IMR-90 (cell line): Measurements from ENCODE around the gene PLEKHO2. TPM values are rescaled to one million over a fixed set of nuclear protein-coding genes. Genes with fewer than 3 reads are reported as not detected.

Experiments
- ATAC-seq: fragments of 200-7000 bp; cut with Tn5 transposase; 2 replicates; pipeline ENCODE4 v1.9.1; 2020; ENCODE audit warnings: low read depth, mild to moderate bottlenecking, moderate library complexity
- BruUV-seq: library from RNA; stranded (reverse); fragments of 400-500 nt; replicated peaks from 2 replicates; lab custom pipeline; 2021; lab: Mats Ljungman, UMichigan
- CTCF ChIA-PET: fragments of 300-600 bp; formaldehyde crosslinking; extraction: SDS; loops from one replicate; lab custom pipeline; 2021; ENCODE audit warnings: antibody characterized with exemption; lab: Yijun Ruan, JAX
- POLR2A ChIA-PET: fragments of 300-600 bp; sonication (Branson Sonifier 250); formaldehyde crosslinking; loops from one replicate; lab custom pipeline; 2022; ENCODE audit warnings: antibody characterized with exemption; ENCODE audit not compliant: unreplicated experiment; lab: Charles Lee
- DNase-seq: peaks from one replicate; pipeline ENCODE4 v3.0.0; 2013
- H2AFZ ChIP-seq: replicated peaks from 2 replicates; pipeline ENCODE3; 2013; ENCODE audit warnings: low read length, mild to moderate bottlenecking; ENCODE audit not compliant: poor library complexity
- H2AK5ac ChIP-seq: 2 replicates; pipeline ENCODE4 v1.6.1; 2013; ENCODE audit warnings: low read depth, low read length, inconsistent platforms
- H2AK9ac ChIP-seq: replicated peaks from 2 replicates; pipeline ENCODE3; 2013; ENCODE audit warnings: mild to moderate bottlenecking, low read depth, low read length, moderate library complexity; ENCODE audit not compliant: poor library complexity
- H2BK120ac ChIP-seq: 2 replicates; pipeline ENCODE4 v1.6.1; 2013; ENCODE audit warnings: low read depth, low read length, inconsistent platforms
- H2BK15ac ChIP-seq: 3 replicates; pipeline ENCODE4 v1.6.1; 2013; ENCODE audit warnings: low read depth, low read length, inconsistent platforms
- H2BK20ac ChIP-seq: 2 replicates; pipeline ENCODE4 v1.6.1; 2013; ENCODE audit warnings: low read depth, mild to moderate bottlenecking, inconsistent platforms, low read length, moderate library complexity
- H2BK5ac ChIP-seq: 2 replicates; pipeline ENCODE4 v1.6.1; 2013; ENCODE audit warnings: mild to moderate bottlenecking, low read depth, low read length, inconsistent platforms; ENCODE audit not compliant: poor library complexity, severe bottlenecking
- H3K14ac ChIP-seq: replicated peaks from 2 replicates; pipeline ENCODE4 v1.6.1; 2013; ENCODE audit warnings: low read depth, low read length, inconsistent platforms
- H3K18ac ChIP-seq: 2 replicates; pipeline ENCODE4 v1.6.1; 2013; ENCODE audit warnings: low read depth, low read length, control low read depth
- H3K23ac ChIP-seq: 2 replicates; pipeline ENCODE4 v1.6.1; 2013; ENCODE audit warnings: low read depth, low read length, inconsistent platforms
- H3K27ac ChIP-seq: 2 replicates; pipeline ENCODE4 v1.5.1; 2013; ENCODE audit warnings: mild to moderate bottlenecking, control low read depth, low read length; ENCODE audit not compliant: insufficient read depth
- H3K27me3 ChIP-seq: 2 replicates; pipeline ENCODE4 v1.6.1; 2013; ENCODE audit warnings: low read length; ENCODE audit not compliant: control insufficient read depth, insufficient read depth
- H3K36me3 ChIP-seq: 2 replicates; pipeline ENCODE4 v1.6.1; 2013; ENCODE audit warnings: low read length, mixed read lengths; ENCODE audit not compliant: control insufficient read depth, insufficient read depth
- H3K4ac ChIP-seq: 2 replicates; pipeline ENCODE4 v1.6.1; 2013; ENCODE audit warnings: low read depth, low read length, inconsistent platforms
- H3K4me1 ChIP-seq: 2 replicates; pipeline ENCODE4 v1.6.1; 2013; ENCODE audit warnings: low read length, mixed read lengths; ENCODE audit not compliant: control insufficient read depth, insufficient read depth
- H3K4me2 ChIP-seq: 2 replicates; pipeline ENCODE4 v1.6.1; 2013; ENCODE audit warnings: low read depth, mild to moderate bottlenecking, control low read depth, low read length, moderate library complexity
- H3K4me3 ChIP-seq: 2 replicates; pipeline ENCODE4 v1.5.1; 2013; ENCODE audit warnings: low read depth, mild to moderate bottlenecking, control low read depth, low read length, moderate library complexity; ENCODE audit not compliant: insufficient read depth
- H3K56ac ChIP-seq: 2 replicates; pipeline ENCODE4 v1.6.1; 2013; ENCODE audit warnings: low read length, inconsistent platforms; ENCODE audit not compliant: insufficient read depth; ENCODE audit errors: extremely low read depth
- H3K79me1 ChIP-seq, 2 experiments: 2 replicates each; pipeline ENCODE4 v1.6.1; 2013; ENCODE audit warnings: low read length in 2 of 2, inconsistent platforms in 1 of 2, low read depth in 1 of 2
- H3K9ac ChIP-seq: 2 replicates; pipeline ENCODE4 v1.6.1; 2013; ENCODE audit warnings: low read depth, low read length, control low read depth
- H3K9me1 ChIP-seq: 2 replicates; pipeline ENCODE4 v1.6.1; 2013; ENCODE audit warnings: low read length, inconsistent platforms; ENCODE audit not compliant: insufficient read depth
- H3K9me3 ChIP-seq: 2 replicates; pipeline ENCODE4 v1.6.1; 2013; ENCODE audit warnings: low read length; ENCODE audit not compliant: control insufficient read depth, insufficient read depth
- H4K20me1 ChIP-seq: 2 replicates; pipeline ENCODE4 v1.6.1; 2013; ENCODE audit warnings: low read length, inconsistent platforms; ENCODE audit not compliant: insufficient read depth
- H4K5ac ChIP-seq: 2 replicates; pipeline ENCODE4 v1.6.1; 2013; ENCODE audit warnings: mild to moderate bottlenecking, low read depth, low read length, control low read depth
- H4K8ac ChIP-seq, 2 experiments: 2 replicates each; pipeline ENCODE4 v1.6.1; 2013; ENCODE audit warnings: low read depth in 2 of 2, low read length in 2 of 2, control low read depth in 1 of 2, inconsistent platforms in 1 of 2
- H4K91ac ChIP-seq: 2 replicates; pipeline ENCODE4 v1.6.1; 2013; ENCODE audit warnings: low read depth, low read length, inconsistent platforms; ENCODE audit not compliant: insufficient read depth
- BHLHE40 ChIP-seq: fragments of 150-350 bp; IDR thresholded peaks from 2 replicates; pipeline ENCODE4 v1.6.1; 2016; ENCODE audit warnings: mild to moderate bottlenecking, low read depth, low read length
- POLR2A ChIP-seq: IDR thresholded peaks from 2 replicates; pipeline ENCODE4 v1.6.1; 2012; ENCODE audit warnings: mild to moderate bottlenecking, low read depth, low read length
- whole genome bisulfite sequencing, 2 experiments: methylation state at CpG; one replicate each; pipeline versions ENCODE4 v1.1.5 to v1.1.7; 2013; ENCODE audit warnings: missing lambda C conversion rate in 2 of 2; ENCODE audit not compliant: insufficient read length in 1 of 2; ENCODE audit errors: extremely low coverage in 2 of 2; 5-methylcytosine and 5-hydroxymethylcytosine counted together
- dilution Hi-C: fragments of 300-500 bp; cut with HindIII; formaldehyde crosslinking; loops from one replicate; pipeline ENCODE4 v1.14.3; 2018; ENCODE audit warnings: low sequenced_read_pairs; ENCODE audit not compliant: unreplicated experiment
- in situ Hi-C: fragments of 300-500 bp; cut with MboI; formaldehyde crosslinking; loops from 3 replicates; pipeline ENCODE4 v1.14.3; 2019; ENCODE audit warnings: low sequenced_read_pairs, inconsistent platforms, mixed read lengths
- intact Hi-C: fragments of 100-400 bp; cut with micrococcal nuclease; formaldehyde crosslinking; loops from 2 replicates; pipeline ENCODE4 v1.10.0; 2022
- polyA plus RNA-seq, 3 experiments: library from polyadenylated mRNA; depleted of rRNA; stranded (reverse); fragments of >200 nt; gene quantifications; 2 replicates each; pipeline ENCODE4 v1.2.3, GENCODE V29; 2012; ENCODE audit warnings: low replicate concordance in 1 of 3
- total RNA-seq: library from RNA; depleted of rRNA; stranded (reverse); fragments of >200 nt; gene quantifications from 2 replicates; pipeline ENCODE4 v1.2.3, GENCODE V29; 2012

PLEKHO2 gene
- total and polyA plus RNA-seq, 2 of the 4 experiments (the other 2 are of a cell fraction), result 19.0 to 22.5 TPM

GRCh38 chr15:64854526-64854925, 12.8 kb downstream of the PLEKHO2 start:
- peaks cover 66% of the 10 kb centered on the region for H3K36me3 ChIP-seq
- H2AK5ac ChIP-seq, result peak overlapping the region; percentile 98
- no peak overlapping the region for H3K56ac ChIP-seq
- peak overlapping the region; percentile 99 for H3K4ac ChIP-seq
- H3K27me3 ChIP-seq, result no peaks in the 10 kb centered on the region
- no CpG with 5 or more reads among the region's 3 CpGs for WGBS, 2 experiments
- H2BK120ac ChIP-seq, result peak overlapping the region; percentile 88
- H3K27ac ChIP-seq, result peak overlapping the region; percentile 96
- peaks cover 56% of the 10 kb centered on the region for H3K9me1 ChIP-seq
- H3K79me1 ChIP-seq, result peaks cover 57 to 87% of the 10 kb centered on the region in 2 experiments
- peak overlapping the region; percentile 71 for H3K18ac ChIP-seq
- ChIA-PET CTCF (interaction anchor here (1.4 kb wide), 1 partner anchor 13 kb away, joined by 3 read pairs; no protein-coding TSS in a partner anchor), POLR2A (no interaction called here)
- no peaks in the 10 kb centered on the region for H3K9me3 ChIP-seq
- no TSS peak for BruUV-seq
- H3K14ac ChIP-seq, result peak overlapping the region; percentile 39
- H2BK15ac ChIP-seq, result peak overlapping the region; percentile 57; the same call in 1 of the 3 replicates
- peak overlapping the region; percentile 92; the same call in 1 of the 2 replicates for H2BK20ac ChIP-seq
- peak overlapping the region; percentile 6; the same call in 1 of the 2 replicates for H3K4me2 ChIP-seq
- H4K8ac ChIP-seq, result peak overlapping the region; percentile 41 to 77; a peak in 3 of 4 replicates
- peaks cover 69% of the 10 kb centered on the region for H3K4me1 ChIP-seq
- H2AFZ ChIP-seq, result peak overlapping the region; percentile 7
- peak overlapping the region; percentile 98 for H2BK5ac ChIP-seq
- no peak overlapping the region for H3K4me3 ChIP-seq
- in situ Hi-C loops (no loop called here), dilution Hi-C loops (no loop called here), intact Hi-C loops (no loop called here)
- TF ChIP-seq BHLHE40, result no peak
- TF ChIP-seq POLR2A, result no peak
- H2AK9ac ChIP-seq, result peak overlapping the region; percentile 76
- peak overlapping the region; percentile 61 for H4K5ac ChIP-seq
- no peak for ATAC-seq
- DNase-seq, result no peak
- H3K23ac ChIP-seq, result peak overlapping the region; percentile 49
- H4K20me1 ChIP-seq, result peaks cover 34% of the 10 kb centered on the region
- peak overlapping the region; percentile 31 for H3K9ac ChIP-seq
- H4K91ac ChIP-seq, result peak overlapping the region; percentile 99
